Sigmoid colon (tissue), 7 donors: ENCODE data around the gene RTN4IP1. TPM values are rescaled to one million over a fixed set of nuclear protein-coding genes. Genes with fewer than 3 reads are reported as not detected.

Source experiments
- DNase-seq: peaks from one replicate; pipeline ENCODE4 v3.0.0-alpha.2; 2019
- H3K27ac ChIP-seq, 4 donors: fragments of 200-600 bp; sonication (generic); one replicate each; pipeline ENCODE4 v1.5.1; 2016 to 2019; ENCODE audit warnings: mild to moderate bottlenecking in 1 of 4
- H3K27me3 ChIP-seq, 3 donors: fragments of 200-600 bp; sonication (generic); one replicate each; pipeline ENCODE4 v1.5.1; 2019; ENCODE audit warnings: mild to moderate bottlenecking in 1 of 3
- H3K36me3 ChIP-seq, 4 donors: fragments of 200-600 bp; sonication (generic); one replicate each; pipeline ENCODE4 v1.5.1; 2016 to 2019
- H3K4me1 ChIP-seq, 4 donors: fragments of 200-600 bp; sonication (generic); one replicate each; pipeline ENCODE4 v1.5.1; 2017 to 2019
- H3K4me3 ChIP-seq, 4 donors: fragments of 200-600 bp; sonication (generic); one replicate each; pipeline ENCODE4 v1.5.1; 2017 to 2019; ENCODE audit warnings: mild to moderate bottlenecking in 2 of 4, moderate library complexity in 1 of 4
- H3K9me3 ChIP-seq, 4 donors: fragments of 200-600 bp in 3 of 4; sonication (generic) in 3 of 4; one replicate each; pipeline versions ENCODE4 v1.5.1 to v1.6.1; 2013 to 2019
- CTCF ChIP-seq, 4 experiments: fragments of 450-650 bp in 3 of 4; fragments of 200-600 bp in 1 of 4; IDR thresholded peaks; one replicate each; pipeline ENCODE4 v1.5.1; 2016 to 2019; ENCODE audit warnings: antibody characterized with exemption in 4 of 4, mild to moderate bottlenecking in 3 of 4, moderate library complexity in 2 of 4
- EP300 ChIP-seq, 4 donors: sonication (generic); formaldehyde crosslinking; IDR thresholded peaks; one replicate each; pipeline ENCODE4 v1.6.1; 2017; ENCODE audit warnings: antibody characterized with exemption in 4 of 4
- POLR2A ChIP-seq, 2 donors: fragments of 450-650 bp; IDR thresholded peaks; one replicate each; pipeline ENCODE4 v1.6.1; 2016; ENCODE audit warnings: antibody characterized with exemption in 2 of 2, mild to moderate bottlenecking in 2 of 2, moderate library complexity in 2 of 2
- POLR2AphosphoS5 ChIP-seq, 4 donors: sonication (generic); formaldehyde crosslinking; IDR thresholded peaks; one replicate each; pipeline ENCODE4 v1.6.1; 2017; ENCODE audit warnings: antibody characterized with exemption in 4 of 4
- WGBS, 2 donors: extraction: QIAGEN DNeasy Blood & Tissue Kit; methylation state at CpG; one replicate each; pipeline ENCODE4 v1.1.7; 2013; 5-methylcytosine and 5-hydroxymethylcytosine counted together
- intact Hi-C: fragments of 100-400 bp; cut with DNase I; formaldehyde crosslinking; loops from one replicate; pipeline ENCODE4 v1.15.1; 2023
- polyA plus RNA-seq, 3 donors: library from polyadenylated mRNA; stranded (reverse); fragments of 200-250 nt; gene quantifications; one replicate each; pipeline ENCODE4 v1.2.3, GENCODE V29; 2013
- total RNA-seq, 4 donors: library from RNA; depleted of rRNA; stranded (reverse); fragments of >200 nt; gene quantifications; one replicate each; pipeline ENCODE4 v1.1.0, GENCODE V29; 2016
- donor health status: healthy with polysubstance abuse.
- donor health status: Bipolar disorder and iron deficiency.
- donor health status: healthy.

The RTN4IP1 gene
- total and polyA plus RNA-seq, 7 donors, result 2.2 to 15.3 (median 7.1) TPM

GRCh38 chr6:106619223-106619622 is 10.1 kb downstream of the RTN4IP1 start:
- 81 to 83% methylated on average over 1 of the region's 1 CpG for WGBS, 2 donors
- Histone ChIP-seq H3K36me3 (peaks cover 0 to 30% (median 0%) of the 10 kb centered on the region in 4 donors), H3K4me1 (no peaks in the 10 kb centered on the region), H3K4me3 (no peak overlapping the region), H3K9me3 (no peaks in the 10 kb centered on the region), H3K27me3 (no peaks in the 10 kb centered on the region), H3K27ac (no peak overlapping the region)
- intact Hi-C loops, result no loop called here
- TF ChIP-seq CTCF (IDR thresholded peaks at IDR 0.05) (no peak), EP300 (IDR thresholded peaks at IDR 0.05) (no peak), POLR2AphosphoS5 (IDR thresholded peaks at IDR 0.05) (no peak), POLR2A (IDR thresholded peaks at IDR 0.05) (no peak)
- no peak for DNase-seq

- WGBS, 2 donors, result 35 to 69% methylated on average over 3 of the region's 3 CpGs
- TF ChIP-seq POLR2AphosphoS5 (IDR thresholded peaks at IDR 0.05) (no peak), CTCF (IDR thresholded peaks at IDR 0.05) (no peak), POLR2A (IDR thresholded peaks at IDR 0.05) (no peak), EP300 (IDR thresholded peaks at IDR 0.05) (no peak)
- Histone ChIP-seq H3K27ac (no peak overlapping the region), H3K4me1 (no peaks in the 10 kb centered on the region), H3K9me3 (no peaks in the 10 kb centered on the region), H3K4me3 (no peak overlapping the region), H3K27me3 (no peaks in the 10 kb centered on the region), H3K36me3 (peaks cover 0 to 38% (median 0%) of the 10 kb centered on the region in 4 donors)
- intact Hi-C loops, result no loop called here
- DNase-seq, result no peak
Measured at GRCh38 chr6:106618324-106618723, 11.0 kb downstream of the RTN4IP1 start.

- Histone ChIP-seq H3K9me3 (no peaks in the 10 kb centered on the region), H3K4me3 (no peak overlapping the region), H3K27me3 (no peaks in the 10 kb centered on the region), H3K36me3 (peaks cover 0 to 38% (median 0%) of the 10 kb centered on the region in 4 donors), H3K27ac (no peak overlapping the region), H3K4me1 (no peaks in the 10 kb centered on the region)
- TF ChIP-seq EP300 (IDR thresholded peaks at IDR 0.05) (no peak), POLR2A (IDR thresholded peaks at IDR 0.05) (no peak), CTCF (IDR thresholded peaks at IDR 0.05) (no peak), POLR2AphosphoS5 (IDR thresholded peaks at IDR 0.05) (no peak)
- WGBS, 2 donors, result 20 to 71% methylated on average over 1 of the region's 1 CpG
- no peak for DNase-seq
- intact Hi-C loops, result no loop called here
Measured at GRCh38 chr6:106617857-106618256, 11.4 kb downstream of the RTN4IP1 start.

GRCh38 chr6:106617302-106617701 is 12.0 kb downstream of the RTN4IP1 start:
- DNase-seq, result no peak
- no peak overlapping the region for H3K4me3 ChIP-seq
- TF ChIP-seq EP300 (IDR thresholded peaks at IDR 0.05) (no peak), CTCF (IDR thresholded peaks at IDR 0.05) (no peak), POLR2A (IDR thresholded peaks at IDR 0.05) (no peak), POLR2AphosphoS5 (IDR thresholded peaks at IDR 0.05) (no peak)
- H3K27me3 ChIP-seq, result no peaks in the 10 kb centered on the region
- H3K36me3 ChIP-seq, result peaks cover 0 to 33% (median 0%) of the 10 kb centered on the region in 4 donors
- no peaks in the 10 kb centered on the region for H3K4me1 ChIP-seq
- intact Hi-C loops, result no loop called here
- no peaks in the 10 kb centered on the region for H3K9me3 ChIP-seq
- no peak overlapping the region for H3K27ac ChIP-seq

- TF ChIP-seq EP300 (IDR thresholded peaks at IDR 0.05), result no peak
- no peak for TF ChIP-seq POLR2AphosphoS5 (IDR thresholded peaks at IDR 0.05)
- H3K9me3 ChIP-seq, result no peaks in the 10 kb centered on the region
- H3K27me3 ChIP-seq, result no peaks in the 10 kb centered on the region
- no peaks in the 10 kb centered on the region for H3K4me1 ChIP-seq
- H3K36me3 ChIP-seq, result peaks cover 0 to 28% (median 0%) of the 10 kb centered on the region in 4 donors
- intact Hi-C loops, result no loop called here
- WGBS, 2 donors, result 77 to 89% methylated on average over 3 of the region's 3 CpGs
- no peak for DNase-seq
- H3K27ac ChIP-seq, result no peak overlapping the region
- H3K4me3 ChIP-seq, result no peak overlapping the region
Measured at GRCh38 chr6:106614592-106615257, 14.6 kb downstream of the RTN4IP1 start.
